PC-3 (cell line): Measurements from ENCODE around the gene CSK.

Experiments
- CTCF ChIP-seq: fragments of 300-600 bp; sonication (generic); conservative IDR thresholded peaks from 2 replicates; pipeline ENCODE4 v1.5.1; 2017; ENCODE audit warnings: antibody characterized with exemption, low read depth, mild to moderate bottlenecking, low read length
- EZH2 ChIP-seq: fragments of 300-600 bp; sonication (generic); IDR thresholded peaks from one replicate; pipeline ENCODE4 v1.6.1; 2017; ENCODE audit warnings: antibody characterized with exemption, mild to moderate bottlenecking, low read length; ENCODE audit not compliant: unreplicated experiment
- EZH2phosphoT487 ChIP-seq: fragments of 300-600 bp; sonication (generic); IDR thresholded peaks from 2 replicates; pipeline ENCODE4 v1.6.1; 2018; ENCODE audit warnings: mild to moderate bottlenecking, antibody characterized with exemption, low read length, borderline replicate concordance

- TF ChIP-seq CTCF (no peak), EZH2 (no peak), EZH2phosphoT487 (no peak)
These were observed 7.3 kb downstream of the CSK start for GRCh38 chr15:74789171-74789631.
